HG03457 (cell line): ENCODE measurements around the gene ESR2.

ENCODE experiments used
- ATAC-seq: cut with Tn5 transposase; IDR thresholded peaks from one replicate; pipeline ENCODE4 v1.9.1; 2021; ENCODE audit warnings: moderate number of reproducible peaks; ENCODE audit not compliant: unreplicated experiment

ESR2 gene

GRCh38 chr14:64266239-64266638 lies 27.9 kb downstream of the ESR2 start:
- no peak for ATAC-seq

DNA sequence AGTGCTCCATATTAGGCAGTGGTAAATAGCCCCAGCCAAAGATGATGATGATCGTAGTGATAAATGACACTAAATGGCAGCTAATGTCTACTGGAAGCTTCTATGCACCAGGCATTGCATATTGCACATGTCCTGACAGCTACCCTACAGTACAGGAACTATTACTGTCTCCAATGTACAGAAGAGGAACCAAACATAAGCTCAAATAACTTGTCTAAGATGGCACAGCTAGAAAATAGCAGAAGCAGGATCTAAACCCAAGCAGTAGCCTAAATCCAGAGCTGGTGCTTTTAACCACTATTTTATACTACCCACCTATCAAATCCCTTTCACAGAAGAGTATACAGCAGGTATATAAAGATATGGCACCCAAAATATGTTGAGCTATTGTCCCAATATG lies 28.9 kb downstream of the ESR2 start:
- no peak for ATAC-seq

- no peak for ATAC-seq
Measured at GRCh38 chr14:64260418-64260817, 33.8 kb downstream of the ESR2 start.

GRCh38 chr14:64255756-64256155 lies 38.4 kb downstream of the ESR2 start:
- ATAC-seq = no peak

DNA sequence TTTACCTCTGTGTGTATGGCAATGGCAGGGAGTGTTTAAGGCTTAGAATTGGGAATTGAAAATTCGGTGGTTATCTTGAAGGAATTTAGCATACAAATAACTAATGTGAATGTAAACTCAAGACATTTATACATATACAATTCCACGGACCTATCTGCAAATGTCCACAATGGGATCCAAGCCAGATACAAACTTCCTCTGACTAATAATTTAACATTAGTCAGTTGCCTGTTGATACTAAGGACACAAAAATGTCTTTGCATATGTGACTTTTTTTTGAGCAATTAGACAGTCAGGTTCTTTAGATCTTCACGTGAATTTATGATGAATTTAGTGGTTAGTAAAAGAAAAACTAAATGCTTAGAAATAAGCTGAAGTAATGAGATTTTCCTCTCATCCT lies 40.5 kb downstream of the ESR2 start:
- ATAC-seq = no peak

DNA sequence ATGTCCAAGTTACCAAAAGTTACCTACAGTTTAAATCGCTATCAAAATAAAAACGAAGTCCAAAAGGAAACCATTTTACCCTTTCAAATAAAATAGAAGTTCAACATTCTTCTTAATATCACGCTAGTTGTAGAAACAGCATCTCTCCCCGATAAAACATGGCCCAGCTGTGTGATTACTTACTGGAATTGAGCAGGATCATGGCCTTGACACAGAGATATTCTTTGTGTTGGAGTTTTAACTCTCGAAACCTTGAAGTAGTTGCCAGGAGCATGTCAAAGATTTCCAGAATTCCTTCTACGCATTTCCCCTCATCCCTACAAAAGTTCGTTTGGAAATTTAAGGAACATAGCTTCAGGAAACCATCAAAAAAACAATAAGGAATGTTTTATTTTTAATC lies 44.8 kb downstream of the ESR2 start:
- no peak for ATAC-seq

GRCh38 chr14:64248689-64249088 lies 45.5 kb downstream of the ESR2 start:
- no peak for ATAC-seq

- no peak for ATAC-seq
Measured at GRCh38 chr14:64247195-64247594, 47.0 kb downstream of the ESR2 start.

DNA sequence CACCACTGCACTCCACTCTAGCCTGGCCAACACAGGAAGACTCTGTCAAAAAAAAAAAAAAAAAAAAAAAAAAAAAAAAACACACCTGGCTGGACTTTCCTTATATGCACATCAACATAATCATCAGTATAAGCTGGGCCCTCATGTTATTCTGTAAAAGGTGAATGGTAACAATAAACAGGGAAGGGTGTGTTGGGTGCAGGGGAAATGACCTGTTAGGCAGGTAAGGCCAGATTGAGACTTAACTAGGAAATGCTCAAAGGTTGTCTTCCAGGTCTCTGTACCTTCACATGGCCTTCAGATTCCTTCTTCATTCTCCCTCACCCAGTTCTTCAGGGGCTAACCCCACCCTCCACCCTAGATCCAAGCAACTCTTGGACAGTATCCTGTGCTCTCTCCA lies 47.5 kb downstream of the ESR2 start:
- no peak for ATAC-seq

- no peak for ATAC-seq
Measured at GRCh38 chr14:64245491-64245890, 48.7 kb downstream of the ESR2 start.

GRCh38 chr14:64244279-64244678 lies 49.9 kb downstream of the ESR2 start:
- no peak for ATAC-seq

DNA sequence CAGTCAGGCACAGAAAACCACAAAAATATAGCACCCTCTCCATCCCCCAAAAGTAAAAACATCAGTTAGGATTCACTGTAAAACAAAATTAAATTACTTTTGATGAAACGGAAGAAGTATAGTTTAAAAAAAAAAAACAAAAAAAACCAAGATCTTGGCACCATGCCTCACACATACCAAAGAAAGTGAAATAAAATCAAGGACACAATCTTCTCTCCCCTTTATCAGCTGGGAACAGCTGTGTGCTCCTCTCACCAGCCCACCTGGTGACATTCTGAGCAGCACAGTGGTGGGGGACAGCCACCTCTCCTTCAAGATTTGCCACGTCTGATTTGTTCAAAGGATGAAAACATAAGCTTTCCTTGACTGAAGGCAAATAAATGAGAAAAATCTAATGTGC lies 55.5 kb downstream of the ESR2 start:
- ATAC-seq = no peak

GRCh38 chr14:64238049-64238448 lies 56.1 kb downstream of the ESR2 start:
- no peak for ATAC-seq

DNA sequence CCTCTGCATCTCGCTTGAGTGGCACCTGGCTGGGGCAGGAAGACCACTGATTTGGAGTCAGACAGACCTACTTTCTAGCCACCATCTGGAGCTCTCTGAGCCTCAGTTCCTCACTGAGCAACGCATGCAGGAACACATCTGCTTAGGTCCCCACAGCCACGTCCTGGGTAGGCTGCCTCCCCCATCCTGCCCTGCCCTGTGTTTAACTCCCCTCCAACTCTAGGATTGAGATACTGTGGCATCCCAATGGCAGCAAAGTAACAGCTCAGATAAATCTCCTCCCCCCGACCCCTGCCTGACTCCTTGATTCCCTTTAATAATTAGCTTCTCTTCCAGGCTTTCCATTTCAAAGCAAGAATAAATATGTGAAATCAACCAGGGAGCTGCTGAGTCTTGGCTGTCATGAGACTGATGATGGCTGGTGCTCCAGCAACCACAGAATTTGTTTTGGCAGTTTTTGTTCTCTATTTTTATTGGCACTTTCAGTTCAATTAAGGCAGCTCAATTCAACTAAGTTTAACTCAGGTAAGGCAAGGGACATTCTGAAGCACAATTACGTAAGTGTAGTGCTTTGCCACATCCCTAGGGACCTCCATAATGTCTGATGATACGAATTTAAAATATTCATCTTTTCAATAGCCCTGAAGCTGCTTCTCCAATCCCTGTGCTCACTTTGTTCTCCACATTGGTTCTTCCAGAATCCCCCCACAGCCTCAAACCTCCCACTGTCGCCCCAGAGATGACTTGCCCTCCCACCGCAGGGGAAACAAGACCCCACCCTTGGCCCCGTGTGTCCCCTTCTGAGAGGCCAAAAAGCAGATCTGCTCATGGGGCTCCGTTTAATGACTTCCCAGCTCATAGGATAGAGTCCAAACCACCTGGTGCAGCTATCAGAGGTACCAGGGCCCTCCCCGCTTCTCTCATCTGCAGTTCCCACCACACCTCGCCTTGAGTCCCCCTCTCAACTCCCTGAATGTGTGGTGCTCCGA lies 58.2 kb downstream of the ESR2 start:
- ATAC-seq = peak; percentile 55

DNA sequence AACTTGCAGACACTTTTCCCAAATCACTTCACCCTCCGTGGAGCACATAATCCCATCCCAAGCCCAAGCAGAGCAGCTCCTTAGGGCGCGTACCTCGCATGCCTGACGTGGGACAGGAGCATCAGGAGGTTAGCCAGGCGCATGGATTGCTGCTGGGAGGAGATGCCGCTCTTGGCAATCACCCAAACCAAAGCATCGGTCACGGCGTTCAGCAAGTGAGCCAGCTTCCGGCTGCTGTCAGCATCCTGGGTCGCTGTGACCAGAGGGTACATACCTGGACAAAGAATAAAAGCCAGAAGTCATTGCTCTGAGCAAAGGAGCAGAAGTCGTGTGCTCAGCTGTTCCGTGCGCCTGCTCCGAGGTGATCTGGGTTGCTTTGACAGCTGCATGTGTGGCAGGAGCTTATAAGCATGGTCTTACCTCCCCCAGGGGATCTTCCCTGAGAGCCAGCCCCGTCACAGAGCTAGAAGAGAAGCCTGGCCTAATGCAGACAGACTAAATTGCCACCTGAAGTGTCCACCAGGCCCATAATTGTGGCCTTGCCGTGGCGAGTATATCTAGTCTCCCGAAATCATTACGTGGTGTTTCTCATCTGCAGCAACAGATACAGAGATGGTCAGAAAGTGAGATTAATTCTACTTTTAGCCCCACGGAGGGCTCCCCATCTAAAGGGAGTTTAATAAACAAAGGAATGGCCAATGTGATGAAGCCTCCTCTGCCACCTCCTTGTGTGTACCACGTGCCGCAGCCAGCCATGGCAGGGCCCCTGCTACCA lies 59.1 kb downstream of the ESR2 start:
- ATAC-seq = peak; percentile 11

DNA sequence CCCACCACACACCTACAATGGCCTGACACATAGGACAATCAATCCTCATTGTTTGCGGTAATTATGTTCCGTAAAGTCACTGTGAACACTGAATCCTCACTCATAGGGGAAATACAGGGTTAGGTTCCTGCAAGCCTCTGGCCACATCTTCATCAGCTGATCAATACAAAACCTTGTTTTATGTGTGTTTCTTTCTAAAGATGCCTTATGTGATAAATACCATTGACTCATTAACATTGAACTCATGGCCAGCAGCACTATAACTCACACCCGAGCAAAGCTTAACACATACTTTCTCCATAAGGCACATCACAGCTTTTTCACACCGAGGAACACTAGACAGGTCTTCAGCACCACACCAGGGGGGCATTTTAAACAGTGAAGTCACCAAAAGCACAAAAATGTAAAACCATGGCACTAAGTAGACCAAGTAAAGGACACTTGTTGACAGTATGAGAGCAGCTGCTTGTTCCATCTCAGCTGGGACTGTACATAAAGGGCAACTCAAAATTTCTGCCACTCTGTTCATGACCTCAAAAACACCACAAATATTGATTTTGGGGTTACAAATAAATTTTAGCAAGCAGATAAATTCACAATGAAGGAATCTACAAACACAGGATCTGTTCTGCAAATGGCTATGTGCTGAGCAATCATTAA lies 60.5 kb downstream of the ESR2 start:
- no peak for ATAC-seq

GRCh38 chr14:64232944-64233343 lies 61.2 kb downstream of the ESR2 start:
- ATAC-seq = no peak

GRCh38 chr14:64232095-64232838 lies 61.9 kb downstream of the ESR2 start:
- ATAC-seq = no peak

- ATAC-seq = no peak
Measured at GRCh38 chr14:64229489-64229888, 64.7 kb downstream of the ESR2 start.

DNA sequence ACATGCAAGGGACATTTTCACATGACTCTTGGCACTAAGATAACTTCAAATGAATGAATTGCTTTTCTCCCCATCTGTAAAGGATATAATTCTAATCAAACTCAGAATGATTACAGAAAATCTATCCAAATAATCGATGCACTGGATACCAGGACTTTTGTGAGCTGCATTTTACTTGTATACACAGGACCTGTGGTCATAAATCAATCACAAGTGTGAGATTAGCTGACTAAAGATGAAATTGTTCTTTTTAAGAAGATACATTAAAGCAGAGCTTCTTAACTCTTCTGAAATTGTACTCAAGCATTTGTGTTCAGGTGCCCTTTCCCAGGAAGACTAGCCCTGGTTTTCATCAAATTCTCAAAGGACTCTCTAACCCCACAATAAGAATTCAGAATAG lies 66.3 kb downstream of the ESR2 start:
- ATAC-seq = no peak
